NCI-H2107 (cell line): ENCODE data around the gene TASOR2.

Experiments
- DNase-seq: peaks from one replicate; lab custom pipeline; 2025; lab: John Stamatoyannopoulos, UW

TASOR2 gene, protein sequence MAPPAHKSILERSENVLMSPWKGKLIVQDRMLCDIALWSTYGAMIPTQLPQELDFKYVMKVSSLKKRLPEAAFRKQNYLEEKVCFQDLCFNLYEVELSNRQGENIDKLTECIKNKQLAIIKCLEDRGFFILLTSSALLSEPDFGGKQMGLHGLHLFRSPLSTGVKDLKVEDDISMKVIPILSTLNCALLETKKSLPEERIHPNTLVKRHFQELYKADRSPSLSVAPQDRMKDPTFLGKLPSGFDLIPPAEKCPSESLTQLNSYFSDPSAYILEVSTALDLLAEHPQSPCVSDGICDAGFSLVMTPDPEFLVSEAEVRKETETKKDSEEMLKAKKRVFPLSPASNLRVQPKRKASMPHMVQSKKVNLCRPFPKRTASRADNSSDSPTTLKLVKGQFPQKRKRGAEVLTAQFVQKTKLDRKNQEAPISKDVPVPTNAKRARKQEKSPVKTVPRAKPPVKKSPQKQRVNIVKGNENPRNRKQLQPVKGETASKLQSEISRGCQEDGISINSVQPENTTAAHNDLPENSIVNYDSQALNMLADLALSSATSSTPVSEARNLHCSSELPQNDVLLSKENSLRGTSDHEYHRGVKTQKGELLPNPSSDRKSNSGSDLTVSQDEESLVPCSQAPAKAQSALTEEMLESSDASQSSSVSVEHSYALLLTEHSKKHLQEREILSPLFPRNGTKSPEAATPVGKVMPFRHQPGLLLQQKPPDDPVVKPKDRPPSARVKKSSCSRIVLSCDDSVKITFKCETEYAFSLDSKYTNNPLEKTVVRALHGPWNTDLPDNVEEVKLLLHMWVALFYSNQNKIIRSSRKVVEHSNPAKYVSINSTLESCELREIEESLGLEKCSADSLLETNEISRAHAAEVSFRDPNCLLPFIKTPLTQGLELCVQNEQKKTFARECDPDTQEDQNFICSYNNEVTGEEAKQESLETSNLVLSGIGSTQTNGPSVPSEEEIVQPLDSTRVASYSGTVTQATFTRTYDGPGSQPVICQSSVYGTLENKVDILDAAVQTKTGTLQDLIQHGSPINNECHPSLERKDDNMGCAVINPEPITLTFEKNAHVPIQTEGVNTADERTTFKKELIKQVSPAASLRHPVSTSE (N-terminal part only)

DNA sequence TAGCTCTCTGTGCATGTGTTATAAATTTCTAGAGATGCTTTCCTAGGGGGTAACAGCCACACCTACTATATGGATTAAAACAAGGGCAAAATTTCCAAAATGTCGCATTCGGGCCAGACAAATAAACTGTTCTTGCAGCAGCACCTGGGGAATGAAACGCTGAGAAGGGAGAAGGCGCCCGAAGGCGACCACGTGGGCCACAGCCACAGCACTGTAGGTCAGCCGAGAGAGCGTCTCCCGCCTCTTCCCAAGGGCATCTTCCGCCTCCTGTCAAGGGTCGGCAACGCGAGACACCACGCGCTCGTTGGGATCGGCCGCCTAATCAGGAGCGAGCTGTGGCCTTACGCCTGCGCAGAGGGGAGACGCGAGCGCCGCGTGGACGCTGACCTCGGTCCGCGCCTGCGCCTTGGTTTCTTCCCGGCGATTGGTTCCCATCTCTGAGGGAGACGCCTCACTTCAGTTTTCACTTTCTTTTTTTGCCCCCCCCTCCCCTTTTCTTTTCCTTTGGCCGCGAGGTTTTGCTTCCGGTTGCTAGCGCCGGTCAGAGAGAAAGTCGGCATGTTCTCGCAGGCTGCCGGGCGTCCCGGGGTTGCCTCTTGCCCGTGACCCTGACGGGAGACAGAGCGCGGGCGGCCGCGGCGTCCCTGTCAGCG lies at the start of gene TASOR2:
TASOR2 (plus strand) TSS at position 521 of the 653 bp plus-strand sequence. CDS start 35,805 bp downstream, outside the sequence.
- peak; percentile 79 for DNase-seq

DNA sequence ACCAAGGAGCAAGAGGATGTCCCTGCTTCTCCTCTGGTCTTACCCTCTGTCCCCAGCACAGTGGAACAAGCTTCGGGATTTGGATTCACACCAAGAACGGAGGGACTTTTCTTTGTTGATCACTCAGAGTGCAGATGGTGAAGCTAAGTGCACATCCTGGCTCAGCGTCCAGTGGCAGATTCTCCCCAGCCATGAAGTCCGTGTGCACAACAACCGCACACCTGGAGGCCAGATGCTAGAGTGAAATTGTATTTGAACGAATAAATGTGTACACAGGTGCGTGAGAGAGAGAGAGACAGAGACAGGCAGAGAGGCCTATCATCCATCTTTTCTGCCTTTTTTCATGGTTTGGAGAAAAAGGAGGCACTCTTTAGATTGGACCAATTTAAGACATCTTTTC lies 49.7 kb upstream of the TASOR2 start:
- no peak for DNase-seq

DNA sequence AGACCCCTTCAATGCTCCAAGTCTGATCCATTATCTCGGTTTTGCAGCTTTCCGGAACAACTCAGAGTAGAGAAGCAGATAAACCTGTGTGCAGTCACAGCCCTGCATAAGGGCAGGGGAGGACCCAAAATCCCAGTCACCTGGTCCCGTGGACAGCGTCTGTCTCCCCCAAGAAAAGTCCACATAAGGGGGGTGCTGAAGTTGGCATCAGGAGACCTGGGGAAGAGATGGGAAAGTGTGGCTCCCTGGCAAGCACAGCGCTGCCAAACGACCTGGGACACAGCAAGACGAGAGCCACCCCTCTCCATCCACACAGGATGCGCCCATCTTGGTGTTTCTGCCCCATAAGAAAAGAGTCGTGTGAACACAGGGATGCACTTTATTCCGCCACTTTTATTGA lies 46.1 kb upstream of the TASOR2 start:
- DNase-seq: no peak

DNA sequence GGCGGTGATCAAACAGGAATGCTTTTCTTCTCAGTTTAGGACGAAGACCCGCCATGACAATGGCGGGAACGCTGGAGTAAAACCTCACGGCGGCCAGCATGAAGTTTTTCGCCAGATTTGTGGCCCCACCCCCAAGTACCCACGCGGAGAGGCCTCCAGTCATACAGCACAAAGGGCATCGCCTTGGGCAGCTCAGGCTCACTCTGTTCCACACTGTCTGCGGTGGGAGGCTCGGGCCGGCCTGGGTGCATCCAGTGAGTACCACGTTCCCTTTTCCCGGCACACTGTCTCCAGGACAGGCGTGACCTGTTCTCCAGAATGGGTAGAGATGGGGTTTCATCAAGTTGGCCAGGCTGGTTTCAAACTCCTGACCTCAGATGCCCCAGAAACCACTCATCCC lies 45.6 kb upstream of the TASOR2 start:
- DNase-seq: no peak

DNA sequence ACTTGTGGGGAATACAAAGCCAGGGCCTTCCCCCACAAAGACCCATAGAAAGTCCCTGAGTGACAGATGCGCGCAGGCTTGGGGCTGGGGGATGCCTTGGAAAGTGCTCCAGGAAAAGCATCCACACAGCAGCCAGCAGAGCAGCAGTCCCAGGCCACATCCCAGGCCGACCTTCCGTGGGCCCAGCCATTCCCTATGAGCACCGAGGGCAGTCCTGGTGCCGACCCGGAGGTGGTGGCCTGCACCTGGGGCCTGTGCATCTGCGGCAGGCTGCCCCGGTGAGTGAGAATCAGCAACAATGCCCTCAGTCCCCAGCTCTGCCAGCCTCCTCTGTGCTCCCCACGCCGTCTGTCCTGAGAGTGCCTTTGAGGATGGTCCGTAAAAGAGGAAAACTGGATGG lies 44.6 kb upstream of the TASOR2 start:
- DNase-seq: no peak

DNA sequence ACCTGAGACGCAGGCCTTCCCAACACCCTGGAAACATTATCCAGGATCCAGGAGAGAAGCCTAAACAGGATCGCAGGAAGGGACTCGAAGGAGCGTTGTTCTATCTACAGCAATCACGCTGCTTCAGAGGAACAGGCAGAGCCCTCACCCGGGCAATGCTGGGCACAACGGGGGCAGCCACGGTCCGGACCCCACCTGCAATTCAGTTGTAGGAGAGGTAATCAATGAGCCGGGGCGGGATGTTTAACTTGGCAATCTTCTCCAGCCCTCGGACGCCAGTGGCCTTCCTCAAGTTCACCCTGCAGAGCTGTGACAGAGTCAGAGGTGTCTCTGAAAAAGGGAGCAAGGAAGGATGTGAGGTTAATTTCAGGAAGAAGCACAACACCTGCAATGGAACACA lies 44.1 kb upstream of the TASOR2 start:
- DNase-seq: no peak

DNA sequence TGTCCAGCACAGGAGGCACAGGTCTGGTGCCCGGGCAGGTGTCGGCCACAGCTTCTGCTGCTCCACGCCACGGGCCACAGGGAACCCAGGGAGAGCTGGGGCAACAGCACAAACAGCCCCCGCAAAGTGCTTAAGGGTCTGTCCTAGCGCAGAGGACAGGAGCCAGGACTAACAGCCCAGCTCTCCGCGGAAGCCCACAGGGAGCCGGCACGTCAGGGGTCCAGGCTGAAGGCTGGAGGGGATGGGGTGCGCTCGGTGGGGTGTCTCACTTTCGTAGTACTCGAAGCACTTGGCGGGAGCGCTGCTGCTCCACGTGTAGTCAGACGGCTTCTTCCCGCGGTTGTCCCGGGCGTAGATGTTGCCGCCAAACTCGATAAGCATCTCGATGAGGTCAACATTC lies 43.1 kb upstream of the TASOR2 start:
- DNase-seq: no peak

DNA sequence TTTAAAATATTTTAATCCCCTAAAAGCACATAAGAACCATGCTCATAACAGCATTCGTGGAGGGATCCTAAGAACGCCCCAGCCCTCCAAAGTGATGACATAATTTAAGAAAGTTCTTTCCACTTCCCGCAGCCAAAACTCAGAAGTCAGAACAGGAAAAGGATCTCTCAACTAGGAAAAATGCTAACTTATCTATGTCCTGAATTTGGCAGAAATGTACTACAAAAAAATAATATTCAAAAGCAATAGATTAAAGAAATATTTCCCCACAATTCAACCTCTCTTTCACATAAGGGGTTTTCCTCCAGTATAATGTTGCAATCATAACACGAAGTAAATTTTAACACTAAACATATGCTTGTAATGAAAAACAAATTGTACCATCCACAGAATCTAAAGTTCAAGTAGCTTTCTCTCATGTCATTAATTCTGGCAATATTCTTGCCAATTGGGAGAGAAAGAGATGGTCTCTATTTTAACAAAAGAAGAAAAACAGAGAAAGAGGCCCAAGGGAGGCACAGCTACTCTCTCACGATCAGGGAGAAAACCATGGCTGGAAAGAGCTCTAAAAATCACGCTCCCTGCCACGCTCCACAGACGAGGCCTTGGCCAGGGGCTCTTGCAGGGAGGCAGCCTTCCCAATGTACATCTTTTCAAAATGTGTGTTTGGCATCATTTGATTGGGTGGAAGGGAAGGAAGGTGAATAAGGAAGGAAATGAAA lies 41.1 kb upstream of the TASOR2 start:
- DNase-seq: no peak

DNA sequence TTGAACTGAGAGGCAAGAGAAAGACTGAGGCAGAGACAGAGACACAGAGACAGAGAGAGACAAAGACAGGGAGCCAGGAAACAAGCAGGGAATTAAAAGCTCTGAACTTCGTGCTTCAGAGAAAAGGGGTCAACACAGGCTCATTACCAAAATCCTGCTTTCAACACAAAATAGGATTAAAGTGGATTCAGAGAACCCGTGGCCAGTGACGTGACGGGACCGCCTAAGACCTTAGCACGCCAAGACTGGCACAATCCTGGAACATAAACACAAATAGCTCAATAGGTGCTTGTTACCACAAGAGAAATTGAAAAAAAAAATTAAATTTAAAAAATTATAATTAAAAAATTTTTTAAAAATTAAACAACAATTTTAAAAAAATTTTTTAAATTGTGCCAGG lies 39.7 kb upstream of the TASOR2 start:
- no peak for DNase-seq

DNA sequence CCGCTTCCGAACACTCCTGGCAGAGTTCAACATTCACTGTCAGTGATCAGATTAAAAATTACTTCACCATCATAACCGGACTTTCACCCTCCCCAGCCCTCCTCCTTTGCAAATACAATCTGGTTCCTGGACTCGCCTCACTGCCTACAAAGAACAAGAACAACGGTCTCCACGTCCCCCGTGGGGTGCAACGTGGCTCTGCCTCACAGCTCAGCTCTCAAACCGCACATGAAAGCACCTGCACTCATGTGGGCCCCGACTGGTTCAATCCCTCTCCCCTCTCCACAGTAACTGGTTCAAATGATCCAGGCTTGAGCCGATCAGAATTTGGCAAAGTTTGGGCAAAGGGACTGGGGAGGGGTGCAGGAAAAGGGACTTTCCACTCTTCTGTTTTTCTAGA lies 39.3 kb upstream of the TASOR2 start:
- DNase-seq: no peak

DNA sequence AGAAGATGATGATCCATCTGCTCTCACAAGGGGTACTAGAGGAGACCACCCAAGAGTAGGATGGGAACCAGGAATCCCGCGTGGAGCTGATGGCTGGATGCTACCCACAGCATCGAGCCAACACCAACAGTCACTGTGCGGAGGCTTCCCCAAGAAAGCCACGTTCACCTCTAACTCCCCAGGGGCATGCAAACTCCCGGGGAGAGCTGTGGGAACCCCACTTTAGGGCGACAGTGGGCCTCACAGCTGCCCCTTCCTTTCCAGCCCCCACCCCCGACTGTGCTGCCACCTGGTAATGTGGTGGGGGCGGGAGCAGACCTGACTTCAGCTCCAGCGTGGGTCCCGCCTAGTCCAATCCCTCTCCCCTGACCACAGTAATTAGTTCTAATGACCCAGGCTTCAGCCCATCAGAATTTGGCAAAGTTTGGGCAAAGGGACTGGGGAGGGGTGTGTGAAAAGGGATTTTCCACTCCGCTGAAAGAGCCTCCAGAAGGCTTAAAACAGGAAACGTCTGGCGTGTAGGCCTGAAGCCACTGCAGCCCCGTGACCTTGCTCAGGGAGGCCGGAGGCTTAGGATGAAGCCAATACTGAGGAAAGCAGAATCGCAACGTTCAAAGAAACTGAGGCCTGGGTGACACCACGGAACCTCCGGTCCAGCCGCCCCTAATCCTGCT lies 38.6 kb upstream of the TASOR2 start:
- no peak for DNase-seq

DNA sequence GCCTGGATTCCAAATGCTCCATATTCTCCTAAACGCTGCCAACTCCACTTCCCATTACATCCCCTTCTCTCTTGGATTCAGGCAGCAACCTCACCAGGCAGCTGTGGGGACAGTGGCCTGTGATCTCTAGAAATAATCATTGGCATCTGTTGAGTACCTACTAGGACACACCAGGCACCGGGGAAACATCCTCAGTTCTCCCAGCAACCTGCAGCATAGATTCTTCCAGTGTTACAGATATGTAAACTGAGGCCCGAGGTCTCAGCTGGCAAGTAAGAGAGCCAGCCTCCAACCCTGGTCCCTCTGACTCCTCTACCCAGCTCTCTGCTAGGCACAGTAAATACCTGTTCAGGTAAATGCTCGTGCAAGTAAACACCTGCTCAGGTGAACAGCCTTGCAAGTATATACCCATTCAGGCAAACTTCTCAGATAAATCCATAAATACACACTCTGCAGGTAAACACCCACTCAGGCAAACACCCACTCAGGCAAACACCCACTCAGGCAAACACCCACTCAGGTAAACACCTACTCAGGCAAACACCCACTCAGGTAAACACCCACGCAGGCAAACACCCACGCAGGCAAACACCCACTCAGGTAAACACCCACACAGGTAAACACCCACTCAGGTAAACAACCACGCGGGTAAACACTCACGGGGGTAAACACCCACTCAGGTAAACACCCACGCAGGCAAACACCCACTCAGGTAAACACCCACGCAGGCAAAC lies 37.0 kb upstream of the TASOR2 start:
- DNase-seq: no peak

DNA sequence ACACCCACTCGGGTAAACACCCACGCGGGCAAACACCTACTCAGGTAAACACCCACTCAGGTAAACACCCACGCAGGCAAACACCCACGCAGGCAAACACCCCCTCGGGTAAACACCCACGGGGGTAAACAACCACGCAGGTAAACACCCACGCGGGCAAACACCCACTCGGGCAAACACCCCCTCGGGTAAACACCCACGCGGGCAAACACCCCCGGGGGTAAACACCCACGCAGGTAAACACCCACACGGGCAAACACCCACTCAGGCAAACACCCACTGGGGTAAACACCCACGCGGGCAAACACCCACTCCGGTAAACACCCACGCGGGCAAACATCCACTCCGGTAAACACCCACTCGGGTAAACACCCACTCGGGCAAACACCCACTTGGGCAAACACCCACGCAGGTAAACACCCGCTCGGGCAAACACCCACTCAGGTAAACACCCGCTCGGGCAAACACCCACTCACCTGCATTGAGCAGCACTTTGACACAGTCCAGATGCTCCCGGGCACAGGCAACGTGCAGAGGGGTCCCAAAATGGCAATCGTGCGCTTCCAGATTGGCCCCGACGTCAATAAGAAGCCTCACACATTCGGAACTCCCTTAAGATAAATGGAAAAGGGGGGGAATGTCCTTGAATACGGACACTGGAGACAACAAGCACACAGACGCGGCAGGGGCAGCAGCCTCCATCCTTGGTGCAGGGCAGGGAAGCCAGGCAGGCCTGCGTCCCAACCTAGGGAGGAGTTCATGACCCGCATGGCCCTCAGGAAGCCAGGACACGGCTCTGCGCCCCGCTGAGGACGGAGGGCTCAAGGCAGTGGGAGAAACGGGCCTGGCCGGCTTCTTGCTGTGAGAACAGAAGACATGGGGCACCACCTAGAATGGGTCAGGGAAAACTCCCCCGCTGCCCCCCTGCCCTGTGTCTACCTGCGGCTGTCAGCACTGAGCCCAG lies 35.9 kb upstream of the TASOR2 start:
- DNase-seq: no peak

DNA sequence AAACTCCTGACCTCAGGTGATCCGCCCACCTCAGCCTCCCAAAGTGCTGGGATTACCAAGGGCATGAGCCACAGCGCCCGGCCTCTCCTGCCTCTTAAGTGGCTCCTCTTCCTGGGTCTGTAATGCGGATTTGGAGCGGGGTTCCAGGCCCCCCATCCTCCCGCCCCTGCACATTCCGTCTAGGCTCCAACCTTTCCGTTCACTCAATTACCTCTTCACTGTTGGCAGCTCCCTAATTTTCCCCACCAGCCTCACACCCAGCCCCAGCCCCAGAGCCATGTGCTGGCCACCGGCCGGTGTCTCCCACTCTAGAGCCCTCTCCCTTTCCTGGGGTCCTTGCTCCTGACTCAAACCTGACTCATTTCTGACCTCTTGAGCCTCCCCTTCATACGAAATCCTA lies 34.9 kb upstream of the TASOR2 start:
- no peak for DNase-seq

DNA sequence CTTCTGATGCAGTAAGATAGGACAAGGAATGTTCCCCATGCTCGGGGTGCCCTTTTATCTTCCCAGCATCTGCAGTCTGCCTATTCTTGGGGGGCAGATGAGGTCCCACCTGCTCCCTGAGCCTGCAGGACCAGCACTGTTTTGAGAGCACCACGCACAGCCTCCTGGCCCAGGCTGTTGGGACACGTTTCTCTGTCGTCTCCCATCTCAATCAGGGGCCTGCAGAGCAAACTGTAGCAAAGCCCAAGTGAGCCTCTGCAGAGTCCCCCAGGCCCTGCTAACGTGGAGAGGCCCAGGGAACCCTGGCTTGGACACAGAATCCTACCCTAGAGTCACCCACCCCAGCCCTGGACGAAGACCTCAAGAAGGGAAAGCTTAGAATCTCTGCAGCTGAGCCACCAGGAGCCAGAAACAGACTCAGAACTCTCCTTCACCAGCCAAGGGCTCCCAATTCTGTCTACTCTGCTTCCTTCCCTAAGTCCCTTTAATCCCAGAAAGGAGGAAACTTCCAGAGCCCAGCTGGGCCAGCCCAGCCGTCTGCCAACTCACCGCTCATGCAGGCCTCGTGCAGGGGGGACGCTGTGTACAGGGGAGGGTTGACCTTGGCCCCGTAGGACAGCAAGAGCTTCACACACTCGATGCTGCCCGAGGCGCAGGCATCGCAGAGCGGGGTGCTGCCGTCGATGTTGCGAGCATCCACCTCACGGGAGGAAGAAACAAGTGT lies 33.8 kb upstream of the TASOR2 start:
- no peak for DNase-seq

DNA sequence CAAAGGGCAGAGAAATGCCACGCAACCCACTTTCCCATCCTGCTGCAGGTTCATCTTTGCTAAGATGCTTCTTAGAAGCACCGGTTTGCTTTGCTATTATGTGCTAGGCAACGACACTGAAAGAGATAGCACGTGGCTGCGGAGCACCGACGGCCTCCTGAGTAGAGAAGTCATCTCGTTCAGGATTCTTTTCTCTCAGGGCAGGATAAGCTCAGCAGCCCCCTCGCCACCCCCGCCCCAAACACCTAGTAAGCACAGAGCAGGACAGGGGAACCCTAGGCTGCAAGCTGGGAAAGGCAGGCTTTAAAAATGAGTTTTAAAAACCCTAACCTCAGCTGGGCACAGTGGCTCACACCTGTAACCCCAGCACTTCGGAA lies 33.3 kb upstream of the TASOR2 start:
- no peak for DNase-seq

DNA sequence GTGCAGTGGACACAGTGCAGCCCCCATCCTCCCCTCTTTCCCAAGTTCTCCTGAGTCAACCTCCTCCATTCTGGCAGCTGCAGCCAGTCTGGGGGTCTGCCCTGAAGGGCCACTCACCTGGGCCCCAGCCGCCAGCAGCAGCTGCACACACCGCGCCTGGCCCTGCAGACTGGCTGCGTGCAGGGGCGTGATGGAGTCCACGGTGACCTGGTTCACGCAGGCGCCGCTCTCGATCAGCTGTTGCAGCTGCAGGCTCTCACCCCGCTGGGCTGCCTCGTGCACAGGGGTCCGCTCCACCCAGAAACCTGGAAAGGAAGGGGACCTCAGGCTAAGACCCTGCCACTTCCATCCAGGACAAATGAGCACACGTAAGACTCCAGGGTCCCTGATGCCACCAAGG lies 31.9 kb upstream of the TASOR2 start:
- DNase-seq: no peak

DNA sequence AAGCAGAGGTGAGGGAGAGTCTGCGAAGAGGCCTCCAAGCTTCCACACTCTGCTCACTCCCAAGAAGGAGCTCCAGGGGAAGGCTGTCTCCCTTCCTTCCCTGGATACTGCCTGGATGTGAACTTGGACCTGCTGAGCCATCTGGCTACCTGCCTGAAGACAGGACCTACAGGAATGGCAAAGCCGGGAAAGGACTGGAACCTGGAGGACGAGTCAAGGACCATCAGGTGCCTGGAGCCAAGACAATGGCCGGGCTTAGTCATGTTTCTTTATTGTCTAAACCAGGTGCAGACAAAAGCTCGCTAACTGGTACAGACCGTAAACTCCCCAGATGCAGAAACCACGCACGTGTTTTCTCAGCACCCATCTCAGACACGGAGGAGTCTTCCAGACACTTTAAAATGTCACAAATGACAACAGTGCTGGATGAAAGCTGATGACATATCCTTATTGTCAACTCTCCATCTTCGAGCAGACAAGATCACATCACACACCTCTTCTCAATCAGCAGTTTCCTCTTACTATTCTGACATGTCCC lies 30.4 kb upstream of the TASOR2 start:
- no peak for DNase-seq
